CD14-positive monocyte (primary cell): ENCODE data around the gene TMEM132C. TPM values are rescaled to one million over a fixed set of nuclear protein-coding genes. Genes with fewer than 3 reads are reported as not detected.

Experiments used
- DNase-seq, 3 donors: peaks; one replicate each; pipeline ENCODE4 v3.0.0-alpha.2; 2011 to 2022
- H2AFZ ChIP-seq: 2 replicates; pipeline ENCODE4 v1.6.0; 2012; ENCODE audit warnings: mild to moderate bottlenecking, low read depth, low read length, inconsistent platforms; ENCODE audit not compliant: insufficient read depth, poor library complexity, severe bottlenecking
- H3K27ac ChIP-seq, 2 donors: 1 replicate in 1 of 2; 2 replicates in 1 of 2; pipeline ENCODE4 v1.5.1; 2012 to 2013; ENCODE audit warnings: low read length in 2 of 2, control low read depth in 1 of 2, inconsistent platforms in 1 of 2, low read depth in 1 of 2, mild to moderate bottlenecking in 1 of 2
- H3K27me3 ChIP-seq, 2 donors: one replicate each; pipeline versions ENCODE4 v1.6.0 to v1.6.1; 2011 to 2013; ENCODE audit warnings: low read length in 2 of 2; ENCODE audit not compliant: control insufficient read depth in 2 of 2, insufficient read depth in 2 of 2
- H3K36me3 ChIP-seq, 2 donors: replicated peaks in 1 of 2; 1 replicate in 1 of 2; 2 replicates in 1 of 2; pipeline versions ENCODE4 v1.5.1 to v1.6.1; 2012 to 2013; ENCODE audit warnings: low read length in 2 of 2, control low read depth in 1 of 2, inconsistent platforms in 1 of 2, mild to moderate bottlenecking in 1 of 2; ENCODE audit not compliant: insufficient read depth in 2 of 2, control insufficient read depth in 1 of 2
- H3K4me1 ChIP-seq, 2 donors: 1 replicate in 1 of 2; 2 replicates in 1 of 2; pipeline versions ENCODE4 v1.5.1 to v1.6.1; 2012 to 2013; ENCODE audit warnings: low read length in 2 of 2, control low read depth in 1 of 2, inconsistent platforms in 1 of 2, mild to moderate bottlenecking in 1 of 2, moderate library complexity in 1 of 2; ENCODE audit not compliant: insufficient read depth in 2 of 2, control insufficient read depth in 1 of 2
- H3K4me2 ChIP-seq: replicated peaks from 2 replicates; pipeline ENCODE3; 2012; ENCODE audit warnings: low read length, moderate library complexity, mild to moderate bottlenecking; ENCODE audit not compliant: poor library complexity, severe bottlenecking; ENCODE audit errors: extremely low read depth
- H3K4me3 ChIP-seq, 3 experiments: fragments of 200-600 bp in 1 of 3; sonication (generic) in 1 of 3; replicated peaks in 1 of 3; 1 replicate in 2 of 3; 2 replicates in 1 of 3; pipeline ENCODE4 v1.5.1; 2011 to 2013; ENCODE audit warnings: low read length in 3 of 3, mild to moderate bottlenecking in 3 of 3, control low read depth in 2 of 3, low read depth in 2 of 3, inconsistent platforms in 1 of 3, moderate library complexity in 1 of 3
- H3K79me2 ChIP-seq: 2 replicates; pipeline ENCODE4 v1.6.0; 2012; ENCODE audit warnings: mild to moderate bottlenecking, control low read depth, inconsistent platforms, low read length, moderate library complexity; ENCODE audit not compliant: insufficient read depth
- H3K9ac ChIP-seq: 2 replicates; pipeline ENCODE4 v1.6.0; 2017; ENCODE audit warnings: low read length, mild to moderate bottlenecking; ENCODE audit not compliant: insufficient read depth, poor library complexity, severe bottlenecking
- H3K9me3 ChIP-seq, 2 donors: replicated peaks in 1 of 2; 1 replicate in 1 of 2; 2 replicates in 1 of 2; pipeline versions ENCODE4 v1.5.1 to v1.6.1; 2012 to 2013; ENCODE audit warnings: low read length in 2 of 2, control low read depth in 1 of 2; ENCODE audit not compliant: control insufficient read depth in 1 of 2, insufficient read depth in 1 of 2
- H4K20me1 ChIP-seq: 2 replicates; pipeline ENCODE4 v1.6.0; 2012; ENCODE audit warnings: mild to moderate bottlenecking, low read length, control low read depth, moderate library complexity; ENCODE audit not compliant: insufficient read depth
- H3K27ac Mint-ChIP-seq, 7 donors: one replicate each; pipeline ENCODE4 v1.8.0; 2020; ENCODE audit warnings: mild to moderate bottlenecking in 7 of 7, mixed read lengths in 7 of 7, moderate library complexity in 6 of 7, inconsistent platforms in 2 of 7
- H3K27me3 Mint-ChIP-seq, 3 donors: one replicate each; pipeline ENCODE4 v1.8.0; 2021 to 2022; ENCODE audit warnings: low read depth in 3 of 3, mild to moderate bottlenecking in 3 of 3, mixed read lengths in 3 of 3, moderate library complexity in 3 of 3, inconsistent platforms in 1 of 3
- H3K36me3 Mint-ChIP-seq, 2 donors: one replicate each; pipeline ENCODE4 v1.8.0; 2020; ENCODE audit warnings: mixed read lengths in 2 of 2, inconsistent platforms in 1 of 2, mild to moderate bottlenecking in 1 of 2
- H3K4me1 Mint-ChIP-seq: one replicate; pipeline ENCODE4 v1.8.0; 2020; ENCODE audit warnings: mild to moderate bottlenecking, mixed read lengths
- H3K4me3 Mint-ChIP-seq, 2 donors: one replicate each; pipeline ENCODE4 v1.8.0; 2020; ENCODE audit warnings: mild to moderate bottlenecking in 2 of 2, mixed read lengths in 2 of 2, moderate library complexity in 1 of 2
- H3K9me3 Mint-ChIP-seq, 7 donors: one replicate each; pipeline ENCODE4 v1.8.0; 2020 to 2022; ENCODE audit warnings: mixed read lengths in 7 of 7, mild to moderate bottlenecking in 6 of 7, moderate library complexity in 6 of 7, inconsistent platforms in 2 of 7
- CTCF ChIP-seq: fragments of 200-600 bp; IDR thresholded peaks from one replicate; pipeline ENCODE4 v1.8.0; 2022; ENCODE audit warnings: antibody characterized with exemption, mild to moderate bottlenecking
- WGBS: methylation state at CpG from one replicate; pipeline ENCODE4 v1.1.5; 2013; ENCODE audit warnings: missing lambda C conversion rate; ENCODE audit not compliant: insufficient coverage; 5-methylcytosine and 5-hydroxymethylcytosine counted together
- intact Hi-C, 2 donors: fragments of 100-400 bp; cut with micrococcal nuclease; formaldehyde crosslinking; loops; one replicate each; pipeline versions ENCODE4 v1.15.0 to v1.15.1; 2023
- polyA plus RNA-seq, 3 donors: library from polyadenylated mRNA; depleted of rRNA in 1 of 3; unstranded in 2 of 3; stranded (reverse) in 1 of 3; fragments of 300-500 nt in 2 of 3; fragments of >200 nt in 1 of 3; fragmentation: Illumina TruSeq in 2 of 3; gene quantifications; 1 replicate in 2 of 3; 2 replicates in 1 of 3; pipeline ENCODE4 v1.2.3, GENCODE V29; 2012 to 2021

TMEM132C gene
- polyA plus RNA-seq, 3 donors = not detected

- Histone ChIP-seq H3K79me2 (no peaks in the 10 kb centered on the region), H3K4me2 (no peak overlapping the region), H4K20me1 (no peaks in the 10 kb centered on the region), H3K9ac (no peak overlapping the region), H3K36me3 (no peaks in the 10 kb centered on the region), H2AFZ (no peak overlapping the region), H3K9me3 (no peaks in the 10 kb centered on the region), H3K27ac (no peak overlapping the region), H3K27me3 (no peaks in the 10 kb centered on the region), H3K4me3 (no peak overlapping the region), H3K4me1 (no peaks in the 10 kb centered on the region)
- no peaks in the 10 kb centered on the region for H3K4me1 Mint-ChIP-seq
- WGBS = 88% methylated on average over 5 of the region's 7 CpGs
- no peak for DNase-seq
- H3K27me3 Mint-ChIP-seq = peaks cover 1 to 3% (median 2%) of the 10 kb centered on the region in 3 donors
- peaks cover 0 to 6% (median 0%) of the 10 kb centered on the region in 7 donors for H3K9me3 Mint-ChIP-seq
- H3K4me3 Mint-ChIP-seq = no peak overlapping the region
- no peak overlapping the region for H3K27ac Mint-ChIP-seq
- no peaks in the 10 kb centered on the region for H3K36me3 Mint-ChIP-seq
- intact Hi-C loops = loop anchor here in 1 of 2 donors (5.0 kb wide), 1 partner anchor 694 kb away; no protein-coding TSS in a partner anchor
- TF ChIP-seq CTCF = no peak
Measured at GRCh38 chr12:128687851-128688250, 420.9 kb downstream of the TMEM132C start.

GRCh38 chr12:128690641-128691040, 423.7 kb downstream of the TMEM132C start:
- Histone ChIP-seq H3K79me2 (no peaks in the 10 kb centered on the region), H2AFZ (no peak overlapping the region), H3K27ac (no peak overlapping the region), H3K9ac (no peak overlapping the region), H3K4me1 (no peaks in the 10 kb centered on the region), H3K4me2 (no peak overlapping the region), H3K36me3 (no peaks in the 10 kb centered on the region), H3K27me3 (no peaks in the 10 kb centered on the region), H3K4me3 (no peak overlapping the region), H4K20me1 (no peaks in the 10 kb centered on the region), H3K9me3 (no peaks in the 10 kb centered on the region)
- no peak for TF ChIP-seq CTCF
- no peak for DNase-seq
- WGBS = no CpG with 5 or more reads among the region's 2 CpGs
- no peaks in the 10 kb centered on the region for H3K36me3 Mint-ChIP-seq
- no peaks in the 10 kb centered on the region for H3K4me1 Mint-ChIP-seq
- H3K27ac Mint-ChIP-seq = no peak overlapping the region
- intact Hi-C loops = no loop called here
- H3K4me3 Mint-ChIP-seq = no peak overlapping the region
- peaks cover under 1 to 7% (median 1%) of the 10 kb centered on the region in 3 donors for H3K27me3 Mint-ChIP-seq
- peaks cover 0 to 9% (median 0%) of the 10 kb centered on the region in 7 donors for H3K9me3 Mint-ChIP-seq
